ENCODE data around the gene INO80.
"Not testable (repeated sequence)": the region's sequence is repeated elsewhere in the genome, so short reads cannot be mapped to it uniquely, and the experiment has no call there.

The INO80 gene

GRCh38 chr15:40992241-40992741 is 123.8 kb downstream of the INO80 start:
- no peak for DNase-seq

DNA sequence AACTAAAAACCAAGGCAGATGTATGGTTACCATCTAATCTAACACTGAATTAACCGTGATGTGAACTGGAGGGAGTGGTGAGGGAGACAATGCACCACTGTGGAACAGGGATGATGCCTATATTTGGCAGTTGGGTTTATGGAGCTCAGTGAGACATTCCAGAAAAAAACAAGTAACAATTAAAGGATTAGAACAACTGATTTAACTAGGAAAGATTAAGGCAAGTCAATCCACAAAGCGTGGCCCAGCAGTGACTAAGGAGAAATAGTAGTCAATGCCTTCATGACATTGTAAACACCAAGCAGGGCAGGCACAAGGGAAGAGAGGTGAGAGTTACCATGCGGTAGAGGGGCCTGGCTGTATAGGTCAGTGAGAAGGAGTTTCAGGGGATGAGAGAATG is 124.7 kb downstream of the INO80 start:
- no peak for DNase-seq

GRCh38 chr15:40990789-40991188 is 125.3 kb downstream of the INO80 start:
- DNase-seq = no peak

- DNase-seq = no peak
Measured at GRCh38 chr15:40990080-40990479, 126.0 kb downstream of the INO80 start.

GRCh38 chr15:40988156-40988555 is 127.9 kb downstream of the INO80 start:
- DNase-seq = no peak

DNA sequence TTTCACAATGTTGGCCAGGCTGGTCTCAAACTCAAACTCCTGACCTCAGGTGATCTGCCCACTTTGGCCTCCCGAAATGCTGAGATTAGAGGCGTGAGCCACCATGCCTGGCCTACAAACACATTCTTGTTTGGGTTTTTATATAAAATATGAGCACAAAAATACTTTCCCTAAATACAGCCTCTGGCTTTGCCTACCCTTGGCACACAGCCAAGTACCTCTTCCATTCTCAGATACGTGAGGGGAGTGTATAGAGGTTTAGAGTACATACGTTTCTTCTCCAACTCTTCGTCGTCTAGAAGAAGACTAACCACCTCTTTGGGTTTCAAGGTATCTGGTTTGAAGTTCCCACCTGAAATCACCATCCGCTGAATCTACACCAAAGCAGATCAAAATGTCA is 129.3 kb downstream of the INO80 start:
- DNase-seq = no peak

GRCh38 chr15:40985541-40986330 is 130.3 kb downstream of the INO80 start:
- no peak for DNase-seq

GRCh38 chr15:40984964-40985363 is 131.1 kb downstream of the INO80 start:
- DNase-seq = no peak

GRCh38 chr15:40984406-40984805 is 131.7 kb downstream of the INO80 start:
- no peak for DNase-seq

GRCh38 chr15:40982855-40983254 is 133.2 kb downstream of the INO80 start:
- DNase-seq = no peak

DNA sequence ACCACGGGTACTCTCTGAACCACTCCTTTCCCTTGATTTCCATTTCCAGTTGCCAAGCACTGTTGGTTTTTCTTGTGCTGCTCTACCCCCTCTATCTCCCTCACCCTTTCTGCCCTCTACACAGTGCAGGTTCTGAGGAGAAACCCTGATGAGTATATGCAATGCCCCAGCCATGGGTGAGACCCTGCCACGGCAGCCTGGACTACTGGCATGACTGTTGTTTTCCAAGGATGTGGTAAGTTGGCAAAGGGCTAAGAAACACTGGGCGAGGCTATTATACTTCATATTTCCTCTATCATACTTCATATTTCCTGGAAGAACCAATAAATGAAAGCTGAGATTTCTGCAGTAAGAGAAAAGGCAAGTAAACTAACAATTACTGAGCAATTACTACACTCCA is 134.9 kb downstream of the INO80 start:
- DNase-seq = no peak

DNA sequence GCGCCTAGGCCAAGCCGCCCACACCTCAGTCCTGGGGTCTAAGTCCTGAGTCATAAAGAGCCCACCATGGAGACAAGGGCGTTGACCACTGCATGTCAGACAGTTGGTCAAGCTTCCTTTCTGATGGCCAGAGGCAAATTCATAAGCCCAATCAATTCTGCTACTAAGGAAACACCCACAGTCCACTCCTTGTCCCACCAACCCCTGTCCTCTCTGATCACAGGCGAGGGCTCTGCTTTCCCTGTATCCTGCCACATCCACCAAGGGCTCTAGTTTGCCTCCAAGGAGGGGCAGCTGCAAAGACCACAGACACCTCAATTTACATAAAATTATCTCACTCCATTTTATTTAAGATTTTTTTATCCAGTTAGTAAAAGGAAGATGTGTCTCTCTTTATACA is 137.5 kb downstream of the INO80 start:
- DNase-seq = no peak

DNA sequence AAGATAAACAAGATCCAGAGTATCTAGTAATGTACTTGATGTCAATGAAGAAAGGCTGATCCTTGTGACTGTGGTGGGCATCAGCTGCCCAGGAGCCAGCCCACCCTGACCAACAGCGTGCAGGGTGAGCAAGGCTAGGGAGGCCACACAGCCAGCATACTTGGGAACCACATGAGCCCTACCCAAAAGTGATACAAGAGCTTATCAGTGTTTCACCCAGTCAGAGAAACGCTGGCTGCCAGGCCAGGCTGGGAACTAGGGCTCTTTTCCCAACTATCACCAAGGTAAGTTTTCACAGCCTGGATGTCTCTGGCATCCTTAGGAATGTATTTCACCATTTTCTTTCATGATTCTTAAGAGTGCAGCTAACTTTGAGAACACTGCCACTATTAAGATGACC is 137.9 kb downstream of the INO80 start:
- no peak for DNase-seq

GRCh38 chr15:40976819-40977218 is 139.3 kb downstream of the INO80 start:
- no peak for DNase-seq

GRCh38 chr15:40974879-40975278 is 141.2 kb downstream of the INO80 start:
- DNase-seq = no peak

GRCh38 chr15:40969363-40969762 is 146.7 kb downstream of the INO80 start:
- no peak for DNase-seq

DNA sequence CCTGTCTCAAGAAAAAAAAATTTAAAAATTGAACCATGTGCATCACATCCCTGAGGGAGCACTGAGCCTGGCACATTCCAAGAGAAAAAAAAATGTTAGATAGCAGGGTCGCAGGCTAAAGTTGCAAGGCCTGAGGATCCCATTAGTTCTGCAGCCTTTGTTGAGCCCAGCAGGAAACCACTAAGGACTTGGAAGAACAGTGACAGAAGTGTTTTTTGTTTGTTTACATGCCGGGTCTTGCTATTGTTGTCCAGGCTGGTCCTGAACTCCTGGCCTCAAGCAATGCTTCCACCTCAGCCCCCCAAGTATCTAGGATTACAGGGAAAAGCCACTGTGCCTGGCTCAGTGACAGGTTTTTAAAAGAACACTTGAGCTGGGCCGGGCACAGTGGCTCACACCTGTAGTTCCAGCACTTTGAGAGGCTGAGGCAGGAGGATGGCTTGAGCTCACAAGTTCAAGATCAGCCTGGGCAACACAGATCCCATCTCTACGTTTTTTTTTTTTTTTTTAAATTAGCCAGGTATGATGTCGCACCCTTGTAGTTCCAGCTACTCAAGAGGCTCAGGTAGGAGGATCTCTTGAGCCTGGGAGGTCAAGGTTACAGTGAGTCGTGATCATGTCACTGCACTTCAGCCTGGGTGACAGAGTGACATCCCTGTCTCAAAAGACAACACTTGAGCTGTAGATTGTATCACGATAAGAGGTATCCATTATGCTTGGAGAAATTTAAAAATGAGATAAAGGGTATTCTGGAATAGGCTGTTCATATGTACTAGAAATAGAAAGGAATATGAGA is 147.6 kb downstream of the INO80 start:
- no peak for DNase-seq

DNA sequence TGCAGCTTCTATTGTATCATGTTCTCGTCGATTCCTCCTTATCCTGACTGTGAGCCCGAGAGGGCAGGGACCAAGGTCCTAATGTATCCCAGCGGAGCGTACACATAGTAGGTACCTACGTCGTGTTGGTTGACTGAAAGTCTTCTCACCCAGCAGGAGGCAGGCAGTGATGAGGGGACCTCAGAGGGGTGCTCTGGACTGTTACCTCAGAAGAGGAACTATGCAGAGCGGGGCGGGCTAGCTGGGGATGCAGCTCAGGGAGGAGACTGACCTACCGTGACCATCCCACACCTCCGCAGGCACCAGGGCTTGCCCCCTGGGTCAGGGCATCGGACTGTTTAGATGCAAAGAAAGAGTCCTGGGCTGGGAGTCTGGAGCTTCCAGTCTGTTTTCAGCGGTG is 151.4 kb downstream of the INO80 start:
- DNase-seq = no peak

- no peak for DNase-seq
Measured at GRCh38 chr15:40964006-40964405, 152.1 kb downstream of the INO80 start.

- no peak for DNase-seq
Measured at GRCh38 chr15:40963201-40963600, 152.9 kb downstream of the INO80 start.

DNA sequence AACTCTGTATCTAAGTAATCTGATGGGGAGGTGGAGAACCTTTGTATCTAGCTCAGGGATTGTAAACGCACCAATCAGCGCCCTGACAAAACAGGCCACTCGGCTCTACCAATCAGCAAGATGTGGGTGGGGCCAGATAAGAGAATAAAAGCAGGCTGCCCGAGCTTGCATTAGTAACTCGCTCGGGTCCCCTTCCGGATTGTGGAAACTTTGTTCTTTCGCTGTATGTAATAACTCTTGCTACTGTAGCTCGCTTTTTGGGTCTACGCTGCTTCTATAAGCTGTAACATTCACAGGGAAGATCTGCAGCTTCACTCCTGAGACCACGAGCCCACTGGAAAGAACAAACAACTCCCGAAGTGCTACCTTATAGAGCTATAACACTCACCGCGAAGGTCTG is 153.8 kb downstream of the INO80 start:
- DNase-seq = not testable (repeated sequence)

- not testable (repeated sequence) for DNase-seq
Measured at GRCh38 chr15:40961740-40962139, 154.3 kb downstream of the INO80 start.

DNA sequence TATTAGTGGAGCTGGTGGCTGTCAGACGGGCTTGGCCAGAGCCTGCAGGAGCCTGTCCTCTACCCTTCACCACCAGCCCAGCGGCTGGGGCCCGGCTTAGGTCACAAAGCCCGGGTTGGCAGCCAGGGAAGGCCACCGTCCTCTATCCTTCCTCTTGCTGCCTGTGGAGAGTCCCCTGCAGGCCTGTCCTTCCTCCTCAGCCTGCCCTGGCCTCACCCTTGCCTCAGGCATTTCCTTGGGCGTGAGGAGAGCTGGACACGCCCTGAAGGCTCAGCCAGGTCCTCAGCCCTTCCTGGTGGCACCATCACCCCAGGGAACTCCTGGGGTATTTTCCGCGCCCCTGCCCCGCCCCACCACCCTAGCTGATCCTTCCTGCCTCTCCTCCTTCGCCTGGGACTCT is 155.2 kb downstream of the INO80 start:
- no peak for DNase-seq
